PC-3 (cell line): ENCODE measurements around the gene FOXO1.

Source experiments
- EZH2 ChIP-seq: fragments of 300-600 bp; sonication (generic); IDR thresholded peaks from one replicate; pipeline ENCODE4 v1.6.1; 2017; ENCODE audit warnings: antibody characterized with exemption, mild to moderate bottlenecking, low read length; ENCODE audit not compliant: unreplicated experiment
- TF ChIP-seq, protein P1 (sequence below): fragments of 300-600 bp; sonication (generic); conservative IDR thresholded peaks from 2 replicates; pipeline ENCODE4 v1.5.1; 2017; ENCODE audit warnings: antibody characterized with exemption, low read depth, mild to moderate bottlenecking, low read length

DNA sequence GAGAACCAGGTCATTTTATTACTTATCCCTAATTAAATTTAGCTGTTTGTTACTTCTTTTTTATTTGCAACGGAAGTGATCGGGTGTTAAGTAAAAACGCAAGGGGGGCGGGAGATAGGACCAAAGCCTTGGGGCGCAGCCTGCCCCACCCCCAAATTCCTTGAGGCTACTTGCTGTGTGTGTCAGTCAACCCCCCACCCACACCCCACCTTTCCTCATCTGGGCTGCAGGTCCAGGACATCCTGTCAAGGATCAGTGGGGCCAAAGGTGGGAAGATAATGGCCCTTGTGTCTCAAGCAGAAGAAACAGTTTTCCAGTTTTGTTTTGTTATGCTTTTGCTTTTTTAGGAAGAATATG is 1.2 kb upstream of the FOXO1 start:
- TF ChIP-seq, protein P1, sequence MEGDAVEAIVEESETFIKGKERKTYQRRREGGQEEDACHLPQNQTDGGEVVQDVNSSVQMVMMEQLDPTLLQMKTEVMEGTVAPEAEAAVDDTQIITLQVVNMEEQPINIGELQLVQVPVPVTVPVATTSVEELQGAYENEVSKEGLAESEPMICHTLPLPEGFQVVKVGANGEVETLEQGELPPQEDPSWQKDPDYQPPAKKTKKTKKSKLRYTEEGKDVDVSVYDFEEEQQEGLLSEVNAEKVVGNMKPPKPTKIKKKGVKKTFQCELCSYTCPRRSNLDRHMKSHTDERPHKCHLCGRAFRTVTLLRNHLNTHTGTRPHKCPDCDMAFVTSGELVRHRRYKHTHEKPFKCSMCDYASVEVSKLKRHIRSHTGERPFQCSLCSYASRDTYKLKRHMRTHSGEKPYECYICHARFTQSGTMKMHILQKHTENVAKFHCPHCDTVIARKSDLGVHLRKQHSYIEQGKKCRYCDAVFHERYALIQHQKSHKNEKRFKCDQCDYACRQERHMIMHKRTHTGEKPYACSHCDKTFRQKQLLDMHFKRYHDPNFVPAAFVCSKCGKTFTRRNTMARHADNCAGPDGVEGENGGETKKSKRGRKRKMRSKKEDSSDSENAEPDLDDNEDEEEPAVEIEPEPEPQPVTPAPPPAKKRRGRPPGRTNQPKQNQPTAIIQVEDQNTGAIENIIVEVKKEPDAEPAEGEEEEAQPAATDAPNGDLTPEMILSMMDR: no peak
- no peak for TF ChIP-seq EZH2
